ENCODE data around the gene MBOAT2. TPM values are rescaled to one million over a fixed set of nuclear protein-coding genes. Genes with fewer than 3 reads are reported as not detected.

MBOAT2 gene
- total RNA-seq, 1 donor from 2014 or later = 5.0 TPM

DNA sequence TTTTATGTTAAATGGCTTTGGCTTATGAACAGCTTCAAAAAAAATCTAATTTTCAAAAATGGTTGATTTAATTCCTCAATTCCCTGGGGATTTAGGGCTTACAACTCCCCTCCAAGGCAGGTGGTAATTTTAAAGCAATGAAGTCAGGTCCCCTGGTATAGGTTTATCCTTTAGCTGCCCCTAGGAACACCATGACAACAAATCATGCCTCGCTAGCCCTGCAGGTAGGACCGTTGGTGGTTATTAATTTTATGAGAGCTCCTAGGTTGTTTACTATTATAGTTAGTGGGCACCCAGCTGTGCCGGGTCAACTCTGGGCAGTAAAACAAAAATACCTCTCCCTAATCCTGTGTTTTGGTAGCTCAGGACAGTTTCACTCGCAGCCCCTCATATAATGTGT, 26.2 kb upstream of the MBOAT2 start:
- intact Hi-C loops (cut with micrococcal nuclease) = no loop called here
- peaks cover 24% of the 10 kb centered on the region for H3K27me3 Mint-ChIP-seq
- H3K4me3 Mint-ChIP-seq = no peak overlapping the region
- H3K4me1 Mint-ChIP-seq = peaks cover 15% of the 10 kb centered on the region
- no peak overlapping the region for H3K27ac Mint-ChIP-seq
- DNase-seq = no peak
- H3K36me3 Mint-ChIP-seq (ENCODE audit: low read depth) = no peaks in the 10 kb centered on the region
- H3K9me3 Mint-ChIP-seq = no peaks in the 10 kb centered on the region

GRCh38 chr2:9027884-9028283, 24.4 kb upstream of the MBOAT2 start:
- Mint-ChIP-seq H3K27ac (no peak overlapping the region), H3K9me3 (no peaks in the 10 kb centered on the region), H3K4me1 (peaks cover 4% of the 10 kb centered on the region), H3K4me3 (no peak overlapping the region), H3K36me3 (ENCODE audit: low read depth) (no peaks in the 10 kb centered on the region), H3K27me3 (peaks cover 23% of the 10 kb centered on the region)
- DNase-seq = no peak
- intact Hi-C loops (cut with micrococcal nuclease) = no loop called here

DNA sequence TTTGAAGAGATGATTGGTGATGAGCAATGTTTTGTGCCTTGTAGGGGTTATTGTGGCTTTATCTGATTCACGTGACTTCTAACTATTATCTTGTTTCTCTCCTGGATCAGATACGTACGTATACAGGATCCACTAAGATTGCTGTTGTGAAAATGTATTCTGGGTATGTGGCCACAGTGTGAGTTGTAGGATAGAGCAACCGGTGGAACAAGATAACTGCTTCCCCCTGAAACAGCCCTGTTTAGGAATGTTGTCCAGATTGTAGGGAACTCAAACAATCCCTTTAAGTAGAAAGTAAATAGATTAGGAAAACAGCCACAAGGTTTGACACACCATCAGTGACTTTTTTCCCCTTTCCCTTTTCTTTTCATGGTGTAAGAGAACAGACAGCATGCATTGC, 22.3 kb upstream of the MBOAT2 start:
- DNase-seq = no peak
- Mint-ChIP-seq H3K27ac (no peak overlapping the region), H3K4me3 (no peak overlapping the region), H3K36me3 (ENCODE audit: low read depth) (no peaks in the 10 kb centered on the region), H3K27me3 (peaks cover 12% of the 10 kb centered on the region), H3K9me3 (no peaks in the 10 kb centered on the region), H3K4me1 (no peaks in the 10 kb centered on the region)
- intact Hi-C loops (cut with micrococcal nuclease) = no loop called here

- DNase-seq = no peak
- intact Hi-C loops (cut with micrococcal nuclease) = no loop called here
- no peaks in the 10 kb centered on the region for H3K36me3 Mint-ChIP-seq (ENCODE audit: low read depth)
- H3K27ac Mint-ChIP-seq = no peak overlapping the region
- no peaks in the 10 kb centered on the region for H3K4me1 Mint-ChIP-seq
- H3K27me3 Mint-ChIP-seq = peaks cover 11% of the 10 kb centered on the region
- no peaks in the 10 kb centered on the region for H3K9me3 Mint-ChIP-seq
- no peak overlapping the region for H3K4me3 Mint-ChIP-seq
These were observed 21.1 kb upstream of the MBOAT2 start for GRCh38 chr2:9024575-9024974.

DNA sequence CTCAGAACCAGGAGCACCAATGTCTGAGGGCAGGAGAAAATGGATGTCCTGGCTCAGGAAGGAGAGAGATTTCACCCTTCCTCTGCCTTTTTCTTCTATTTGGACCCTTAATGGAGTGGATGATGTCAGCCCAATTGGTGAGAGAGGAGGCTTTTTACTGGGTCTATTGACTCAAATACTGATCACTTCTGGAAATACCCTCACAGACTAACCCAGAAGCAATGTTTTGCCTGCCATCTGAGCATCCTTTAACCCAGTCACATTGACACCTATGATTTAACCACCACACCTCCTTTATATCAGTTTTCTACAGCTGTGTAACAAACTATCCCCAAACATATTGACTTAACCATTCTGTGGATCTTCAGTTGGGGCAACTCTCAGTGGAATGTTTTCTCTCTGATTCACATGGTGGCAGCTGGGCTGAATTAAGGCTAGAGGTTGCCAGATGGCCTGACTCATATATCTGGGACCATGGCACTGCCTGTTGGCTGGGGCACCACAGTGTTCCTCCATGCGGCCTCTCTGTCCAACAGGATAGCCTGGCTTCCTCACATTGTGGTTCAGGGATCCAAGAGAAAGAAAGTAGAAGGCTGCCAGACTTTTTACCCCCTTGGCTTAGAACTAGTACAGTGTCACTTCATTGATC, 18.2 kb upstream of the MBOAT2 start:
- no peaks in the 10 kb centered on the region for H3K36me3 Mint-ChIP-seq (ENCODE audit: low read depth)
- intact Hi-C loops (cut with micrococcal nuclease) = no loop called here
- no peaks in the 10 kb centered on the region for H3K4me1 Mint-ChIP-seq
- peaks cover 19% of the 10 kb centered on the region for H3K27me3 Mint-ChIP-seq
- no peak overlapping the region for H3K27ac Mint-ChIP-seq
- no peaks in the 10 kb centered on the region for H3K9me3 Mint-ChIP-seq
- DNase-seq = no peak
- no peak overlapping the region for H3K4me3 Mint-ChIP-seq

GRCh38 chr2:9020267-9020666, 16.8 kb upstream of the MBOAT2 start:
- no peak overlapping the region for H3K4me3 Mint-ChIP-seq
- no peaks in the 10 kb centered on the region for H3K4me1 Mint-ChIP-seq
- peaks cover 23% of the 10 kb centered on the region for H3K27me3 Mint-ChIP-seq
- no peak overlapping the region for H3K27ac Mint-ChIP-seq
- H3K9me3 Mint-ChIP-seq = no peaks in the 10 kb centered on the region
- H3K36me3 Mint-ChIP-seq (ENCODE audit: low read depth) = no peaks in the 10 kb centered on the region
- no peak for DNase-seq
- intact Hi-C loops (cut with micrococcal nuclease) = no loop called here

GRCh38 chr2:9018534-9018933, 15.1 kb upstream of the MBOAT2 start:
- Mint-ChIP-seq H3K4me3 (no peak overlapping the region), H3K36me3 (ENCODE audit: low read depth) (no peaks in the 10 kb centered on the region), H3K27ac (no peak overlapping the region), H3K4me1 (no peaks in the 10 kb centered on the region), H3K9me3 (no peaks in the 10 kb centered on the region), H3K27me3 (peaks cover 31% of the 10 kb centered on the region)
- DNase-seq = no peak
- intact Hi-C loops (cut with micrococcal nuclease) = no loop called here

GRCh38 chr2:9018109-9018508, 14.6 kb upstream of the MBOAT2 start:
- Mint-ChIP-seq H3K4me3 (no peak overlapping the region), H3K36me3 (ENCODE audit: low read depth) (no peaks in the 10 kb centered on the region)
- intact Hi-C loops (cut with micrococcal nuclease) = no loop called here

DNA sequence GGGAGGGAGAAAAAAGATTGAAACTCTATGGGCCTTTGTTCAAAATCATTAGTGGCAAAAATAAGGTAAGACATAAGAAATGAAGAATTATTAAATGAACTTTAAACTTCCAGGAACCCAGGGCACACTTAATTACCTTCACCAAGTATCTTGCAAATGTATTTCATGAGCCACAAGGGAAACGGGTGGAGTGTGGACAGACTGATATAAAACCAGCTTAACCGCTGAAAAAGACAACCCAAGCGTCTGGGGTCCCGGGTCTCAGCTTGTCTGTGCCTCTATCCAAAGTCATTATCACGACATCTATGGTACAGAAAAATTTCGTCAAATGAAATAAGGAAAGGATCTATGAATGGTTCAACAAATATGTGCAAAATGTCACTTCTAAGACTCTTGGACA, 13.9 kb upstream of the MBOAT2 start:
- Mint-ChIP-seq H3K4me3 (no peak overlapping the region), H3K9me3 (no peaks in the 10 kb centered on the region), H3K27me3 (peaks cover 39% of the 10 kb centered on the region), H3K27ac (no peak overlapping the region), H3K4me1 (no peaks in the 10 kb centered on the region), H3K36me3 (ENCODE audit: low read depth) (no peaks in the 10 kb centered on the region)
- intact Hi-C loops (cut with micrococcal nuclease) = no loop called here
- no peak for DNase-seq

More at GRCh38 chr2:9018109-9018508, 14.6 kb upstream of the MBOAT2 start:
- Mint-ChIP-seq H3K4me1 (no peaks in the 10 kb centered on the region), H3K27me3 (peaks cover 33% of the 10 kb centered on the region), H3K9me3 (no peaks in the 10 kb centered on the region), H3K27ac (no peak overlapping the region)
- no peak for DNase-seq

DNA sequence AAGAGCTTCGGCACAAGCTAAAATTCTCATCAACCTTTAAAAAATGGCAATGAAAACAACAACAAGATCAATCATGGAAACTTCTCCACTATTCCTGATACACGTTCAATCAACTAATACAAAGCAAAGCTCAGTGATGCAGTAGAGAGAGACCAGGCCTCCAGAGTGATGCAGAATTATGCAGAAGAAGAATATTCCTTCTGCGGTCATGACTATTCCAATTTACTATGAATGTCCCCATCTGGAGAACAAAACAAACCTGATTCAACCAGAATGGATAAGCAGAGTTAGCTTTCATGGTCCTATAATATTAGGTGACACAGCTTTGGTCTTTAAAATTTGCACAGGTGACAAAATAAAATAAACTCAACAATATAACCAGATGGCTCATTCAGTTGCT, 12.5 kb upstream of the MBOAT2 start:
- no peak overlapping the region for H3K27ac Mint-ChIP-seq
- intact Hi-C loops (cut with micrococcal nuclease) = no loop called here
- DNase-seq = no peak
- no peaks in the 10 kb centered on the region for H3K4me1 Mint-ChIP-seq
- H3K4me3 Mint-ChIP-seq = no peak overlapping the region
- H3K36me3 Mint-ChIP-seq (ENCODE audit: low read depth) = no peaks in the 10 kb centered on the region
- no peaks in the 10 kb centered on the region for H3K9me3 Mint-ChIP-seq
- H3K27me3 Mint-ChIP-seq = peaks cover 38% of the 10 kb centered on the region

GRCh38 chr2:9013403-9013802, 9.9 kb upstream of the MBOAT2 start:
- no peaks in the 10 kb centered on the region for H3K9me3 Mint-ChIP-seq
- no peak for DNase-seq
- no peaks in the 10 kb centered on the region for H3K36me3 Mint-ChIP-seq (ENCODE audit: low read depth)

GRCh38 chr2:9010866-9011265, 7.4 kb upstream of the MBOAT2 start:
- Mint-ChIP-seq H3K27me3 (peaks cover 24% of the 10 kb centered on the region), H3K4me1 (no peaks in the 10 kb centered on the region), H3K27ac (no peak overlapping the region), H3K36me3 (ENCODE audit: low read depth) (no peaks in the 10 kb centered on the region), H3K4me3 (no peak overlapping the region), H3K9me3 (no peaks in the 10 kb centered on the region)
- intact Hi-C loops (cut with micrococcal nuclease) = no loop called here
- DNase-seq = no peak

More at GRCh38 chr2:9013403-9013802, 9.9 kb upstream of the MBOAT2 start:
- Mint-ChIP-seq H3K27me3 (peaks cover 31% of the 10 kb centered on the region), H3K4me3 (no peak overlapping the region), H3K27ac (no peak overlapping the region), H3K4me1 (no peaks in the 10 kb centered on the region)
- intact Hi-C loops (cut with micrococcal nuclease) = no loop called here

- Mint-ChIP-seq H3K27ac (no peak overlapping the region), H3K4me1 (peaks cover 4% of the 10 kb centered on the region), H3K4me3 (no peak overlapping the region), H3K27me3 (peaks cover 24% of the 10 kb centered on the region), H3K9me3 (peaks cover 6% of the 10 kb centered on the region), H3K36me3 (ENCODE audit: low read depth) (no peaks in the 10 kb centered on the region)
- DNase-seq = no peak
- intact Hi-C loops (cut with micrococcal nuclease) = no loop called here
These were observed 5.6 kb upstream of the MBOAT2 start for GRCh38 chr2:9008951-9009664.

DNA sequence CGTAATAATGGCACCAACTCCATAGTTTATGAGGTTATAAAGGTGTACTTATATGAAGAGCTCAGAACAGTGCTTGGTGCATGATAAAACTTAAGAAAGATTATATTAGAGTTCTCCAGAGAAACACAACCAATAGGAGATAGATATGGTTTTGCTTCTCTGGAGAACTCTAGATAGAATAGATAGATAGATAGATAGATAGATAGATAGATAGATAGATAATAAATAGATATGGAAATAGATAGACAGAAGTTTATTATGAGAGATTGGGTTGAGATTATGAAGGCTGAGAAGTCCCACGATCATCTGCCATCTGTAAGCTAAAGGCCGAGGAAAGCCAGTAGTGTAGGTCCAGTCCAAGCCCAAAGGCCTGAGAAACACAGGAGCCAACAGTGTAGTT, 2.9 kb upstream of the MBOAT2 start:
- DNase-seq = no peak
- peaks cover 18% of the 10 kb centered on the region for H3K27me3 Mint-ChIP-seq
- no peak overlapping the region for H3K4me3 Mint-ChIP-seq
- no peaks in the 10 kb centered on the region for H3K36me3 Mint-ChIP-seq (ENCODE audit: low read depth)
- H3K4me1 Mint-ChIP-seq = peaks cover 8% of the 10 kb centered on the region
- peaks cover 6% of the 10 kb centered on the region for H3K9me3 Mint-ChIP-seq
- no peak overlapping the region for H3K27ac Mint-ChIP-seq
- intact Hi-C loops (cut with micrococcal nuclease) = no loop called here

Data from activated CD4-positive, alpha-beta T cell treated with anti-CD3 and anti-CD28 coated beads, Interleukin-2, amount 10 ng/mL, durations not matched to agents 24 days and 14 days (primary cell).